Measurements from ENCODE around the gene APH1B.

APH1B gene

GRCh38 chr15:63354821-63355650 lies 77.6 kb downstream of the APH1B start:
- no peak for DNase-seq

- no peak for DNase-seq
Measured at GRCh38 chr15:63357061-63357460, 79.7 kb downstream of the APH1B start.

GRCh38 chr15:63357731-63358130 lies 80.3 kb downstream of the APH1B start:
- no peak for DNase-seq

GRCh38 chr15:63358241-63359029 lies 81.0 kb downstream of the APH1B start:
- no peak for DNase-seq
